Measurements from ENCODE around the gene ALK.

ALK gene

DNA sequence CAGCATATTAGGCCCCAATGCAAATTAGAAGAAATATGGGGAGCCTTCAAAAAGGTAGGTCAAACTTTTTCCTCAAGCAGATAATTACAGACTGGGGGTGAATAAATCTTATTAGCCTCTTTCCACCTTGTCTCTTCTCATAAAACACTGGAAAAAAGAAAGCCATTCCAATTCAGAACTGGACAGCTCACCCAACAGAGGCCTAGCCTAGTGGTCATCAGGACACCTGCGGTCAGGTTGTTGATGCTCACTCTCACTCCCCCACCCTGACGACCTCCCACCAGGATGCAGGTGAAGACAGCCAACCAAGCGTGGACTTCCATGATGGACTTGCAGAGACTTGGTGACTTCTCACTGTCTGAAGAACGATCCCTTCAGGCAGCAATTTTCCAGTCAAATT, 207.1 kb downstream of the ALK start:
- no peak for DNase-seq (ENCODE audit: low read depth)

DNA sequence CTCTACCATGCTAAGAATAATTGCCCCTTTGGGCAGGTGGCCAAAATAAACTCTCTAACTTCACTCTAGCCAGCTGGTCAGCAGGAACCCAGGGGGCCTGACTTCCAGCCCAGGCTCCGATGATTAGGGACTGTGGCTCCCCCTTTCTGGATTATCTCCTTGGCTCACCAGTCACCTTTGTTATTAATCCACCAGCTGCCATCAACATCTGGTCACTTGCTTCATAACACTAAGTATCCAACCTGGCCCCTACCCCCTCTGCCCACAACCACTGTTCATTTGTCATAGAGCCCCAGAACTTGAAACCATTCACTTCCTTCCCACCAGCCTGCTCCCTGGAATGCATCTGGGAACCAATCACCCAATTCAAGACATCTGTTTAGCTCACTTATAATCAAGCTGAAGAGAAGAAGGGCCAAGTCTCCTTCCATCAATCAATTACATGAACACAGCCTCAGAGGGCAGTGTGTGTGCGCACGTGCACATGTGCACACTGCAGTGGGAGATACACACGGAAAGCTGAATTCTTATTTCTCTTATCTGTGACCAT, 215.1 kb downstream of the ALK start:
- no peak for DNase-seq (ENCODE audit: low read depth)

DNA sequence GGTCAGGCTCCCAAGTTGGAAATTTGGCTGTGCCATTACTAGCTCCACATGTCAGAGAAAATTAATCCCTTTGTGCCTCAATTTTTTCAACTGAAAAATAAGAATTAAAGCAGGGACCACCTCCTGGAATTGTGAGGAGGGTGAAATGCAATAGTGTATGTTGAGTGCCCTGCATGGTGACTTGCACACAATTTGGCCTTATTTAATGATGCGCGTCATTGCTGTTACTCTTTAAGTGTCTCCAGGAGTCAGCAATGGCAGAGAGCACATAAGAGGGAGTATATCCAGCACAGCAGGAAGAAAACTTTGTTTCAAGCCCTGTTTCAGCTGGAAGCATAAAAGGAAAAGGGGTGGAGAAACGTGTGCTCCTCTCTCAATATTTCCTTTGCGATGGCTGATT, 215.8 kb downstream of the ALK start:
- no peak for DNase-seq (ENCODE audit: low read depth)

DNA sequence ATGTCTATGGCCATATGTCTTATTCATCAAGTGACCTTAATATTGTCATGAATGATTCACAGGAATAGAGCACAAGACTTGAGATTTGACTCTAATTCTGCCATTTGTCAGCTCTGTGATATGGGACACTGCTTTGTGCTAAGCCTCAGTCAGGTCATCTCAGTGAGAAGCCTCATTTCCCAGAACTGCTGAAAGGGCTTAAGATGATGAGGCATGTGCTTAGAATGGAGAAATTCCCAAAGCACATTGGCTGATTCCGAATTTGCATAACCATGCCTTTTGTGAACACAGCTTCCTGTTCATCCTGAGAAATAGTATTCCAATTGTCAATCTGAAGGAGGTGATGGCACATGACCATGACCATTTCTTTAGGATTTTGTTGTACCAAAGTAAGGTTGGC, 218.1 kb downstream of the ALK start:
- no peak for DNase-seq (ENCODE audit: low read depth)

- no peak for DNase-seq (ENCODE audit: low read depth)
Observed at GRCh38 chr2:29702276-29702675, 219.1 kb downstream of the ALK start.

DNA sequence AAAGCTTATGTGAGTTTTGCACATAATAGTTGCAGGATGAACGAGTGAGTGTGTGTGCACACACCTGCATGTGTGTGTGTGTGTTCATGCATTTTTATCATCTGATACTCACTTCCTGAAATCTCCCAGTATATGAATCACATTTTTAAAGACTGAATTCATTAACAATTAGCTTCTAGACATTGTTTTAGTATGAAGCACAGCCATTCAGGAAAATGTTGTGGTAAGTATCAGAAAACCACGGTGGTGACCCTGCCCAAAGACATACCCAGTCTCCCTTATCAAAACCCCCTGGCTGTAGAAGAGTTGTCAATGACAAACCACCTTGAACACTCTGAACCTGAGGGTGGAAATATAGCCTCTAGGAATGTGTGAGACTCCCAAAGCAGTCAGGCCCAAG, 220.8 kb downstream of the ALK start:
- DNase-seq (ENCODE audit: low read depth) = no peak

DNA sequence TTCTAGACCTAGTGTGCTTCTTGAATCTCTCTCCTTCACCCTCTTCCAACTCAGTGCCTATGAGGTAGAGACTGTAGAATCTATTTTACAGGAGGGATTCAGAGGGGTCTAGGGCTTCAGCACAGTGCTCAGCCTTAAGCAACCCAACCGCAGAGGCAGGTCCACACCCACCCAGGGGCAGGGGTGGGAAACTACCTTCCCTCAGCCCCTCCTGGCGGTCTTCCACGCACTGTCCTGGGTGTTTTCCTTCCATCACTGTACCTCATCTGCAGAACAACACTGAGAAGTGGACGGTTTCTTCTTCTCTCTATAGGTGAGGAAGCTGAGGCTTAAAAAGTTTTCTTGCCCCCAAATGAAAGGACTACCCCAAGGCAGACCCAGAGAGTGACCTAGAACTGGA, 222.3 kb downstream of the ALK start:
- no peak for DNase-seq (ENCODE audit: low read depth)

GRCh38 chr2:29698216-29698615, 223.2 kb downstream of the ALK start:
- no peak for DNase-seq (ENCODE audit: low read depth)

DNA sequence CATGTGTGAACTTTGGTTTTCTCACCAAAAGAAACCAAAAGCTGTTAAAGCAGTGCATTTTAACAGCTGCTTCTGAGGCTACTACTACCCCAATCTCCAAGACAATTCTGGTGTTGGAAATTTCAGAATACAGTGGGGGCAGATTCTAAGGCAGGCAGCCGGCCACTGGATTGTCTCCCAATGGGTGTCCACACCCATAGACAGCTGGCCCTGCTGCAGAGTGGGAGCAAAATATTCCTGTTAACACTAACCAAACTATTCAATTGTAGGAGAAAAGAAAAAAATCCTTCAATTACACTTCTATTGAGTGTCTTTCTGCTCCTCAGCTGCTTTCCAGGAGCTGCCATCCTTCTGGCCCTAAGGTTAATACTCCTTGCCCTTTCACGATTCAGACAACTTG, 223.7 kb downstream of the ALK start:
- DNase-seq (ENCODE audit: low read depth) = no peak

DNA sequence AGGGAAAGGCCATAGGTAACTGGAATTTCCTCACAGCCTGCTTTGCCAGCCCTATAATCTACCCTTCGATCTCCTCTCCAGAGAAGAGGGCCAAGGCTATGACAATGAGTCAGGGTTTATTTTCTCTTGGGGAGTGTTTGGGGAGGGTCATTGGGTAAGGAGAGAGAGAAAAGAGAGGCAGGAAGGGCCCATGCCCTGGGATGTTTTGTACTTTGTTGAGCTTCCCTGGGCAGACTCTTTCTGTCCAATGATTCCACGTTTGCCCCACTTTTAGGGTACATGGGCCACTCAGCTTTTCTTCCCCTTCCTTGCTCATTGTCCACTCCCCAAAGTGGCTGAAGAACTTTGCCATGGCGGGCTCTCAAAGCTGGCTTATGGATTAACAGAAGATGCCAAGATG, 224.2 kb downstream of the ALK start:
- DNase-seq (ENCODE audit: low read depth) = no peak

DNA sequence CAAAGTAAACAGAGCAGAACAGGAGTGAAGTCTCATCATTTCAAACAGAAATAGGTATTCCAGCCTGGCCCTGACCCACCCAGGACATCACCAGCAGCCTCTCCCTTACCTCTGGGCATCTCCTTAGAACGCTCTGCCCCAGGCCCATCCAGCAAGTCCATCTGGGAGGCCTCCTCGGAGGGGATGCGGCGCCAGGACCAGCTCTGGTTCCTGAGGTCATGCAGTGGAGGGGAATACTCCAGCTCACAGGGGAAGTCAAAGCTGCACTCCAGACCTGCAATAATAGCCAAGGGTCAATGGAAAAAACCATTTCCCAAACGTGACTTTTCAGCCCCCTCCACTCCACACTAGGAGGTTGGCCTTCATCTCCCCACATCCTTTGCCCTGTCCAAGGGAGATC, 226.6 kb downstream of the ALK start:
- no peak for DNase-seq (ENCODE audit: low read depth)

GRCh38 chr2:29691391-29691950, 229.9 kb downstream of the ALK start:
- no peak for DNase-seq (ENCODE audit: low read depth)

DNA sequence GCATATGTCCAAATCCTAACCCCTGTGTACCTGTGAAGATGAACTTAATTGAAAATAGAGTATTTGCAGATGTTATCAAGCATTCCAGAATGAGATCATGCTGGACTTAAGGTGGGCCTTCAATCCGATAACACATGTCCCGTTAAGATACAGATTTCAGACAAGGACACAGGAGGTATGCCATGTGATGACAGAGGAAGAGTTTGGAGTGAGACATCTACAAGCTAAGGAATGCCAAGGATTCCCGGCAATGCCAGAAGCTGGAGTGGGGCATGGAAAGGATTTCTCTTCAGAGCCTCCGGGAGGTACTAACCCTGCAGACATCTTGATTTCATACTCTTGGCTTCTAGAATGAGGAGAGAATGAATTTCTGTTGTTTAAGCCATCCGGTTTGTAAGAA, 231.7 kb downstream of the ALK start:
- DNase-seq (ENCODE audit: low read depth) = no peak

GRCh38 chr2:29688429-29688828, 233.0 kb downstream of the ALK start:
- no peak for DNase-seq (ENCODE audit: low read depth)

DNA sequence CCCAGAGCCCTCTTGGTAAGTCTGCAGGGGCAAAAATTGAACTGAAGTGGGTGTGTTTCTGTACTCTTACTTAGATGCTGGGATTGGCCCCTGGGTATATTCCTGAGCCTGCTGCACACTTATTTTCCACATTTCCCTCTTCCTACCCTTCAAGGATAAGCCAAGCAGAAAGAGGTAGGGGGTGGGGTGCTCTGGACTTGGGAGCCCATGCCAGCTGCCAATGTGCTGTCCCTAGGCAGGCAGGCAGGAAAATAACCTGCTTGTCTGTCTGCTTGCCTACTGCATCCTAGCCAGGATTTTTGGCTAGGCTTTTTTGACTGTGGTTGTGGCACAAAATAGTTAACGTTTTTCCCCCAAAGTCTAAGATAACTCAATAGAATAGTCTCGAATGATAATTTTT, 234.3 kb downstream of the ALK start:
- DNase-seq (ENCODE audit: low read depth) = no peak

DNA sequence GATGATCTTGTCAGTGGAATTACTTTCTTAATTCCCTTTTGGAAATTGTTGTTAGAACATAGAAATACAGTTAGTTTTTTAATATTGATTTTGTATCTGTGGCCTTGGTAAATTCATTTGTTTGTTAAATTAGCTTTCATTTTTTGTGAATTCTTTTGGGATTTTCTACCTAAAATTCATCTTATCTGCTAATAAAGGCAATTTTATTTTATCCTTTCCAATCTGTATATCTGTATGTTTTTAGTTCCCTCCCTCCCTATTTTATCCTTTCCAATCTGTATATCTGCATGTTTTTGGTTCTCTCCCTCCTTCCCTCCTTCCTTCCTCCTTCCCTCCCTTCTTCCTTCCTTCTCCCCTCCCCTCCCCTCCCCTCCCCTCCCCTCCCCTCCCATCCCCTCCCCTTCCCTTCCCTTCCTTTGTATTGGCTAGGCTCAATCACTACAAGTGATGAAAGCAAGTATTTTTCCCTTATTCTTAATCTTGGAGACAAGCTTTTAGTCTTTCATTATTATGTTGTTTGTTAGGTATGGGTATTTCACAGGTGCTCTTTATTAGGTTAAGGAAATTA, 244.4 kb downstream of the ALK start:
- no peak for DNase-seq (ENCODE audit: low read depth)

DNA sequence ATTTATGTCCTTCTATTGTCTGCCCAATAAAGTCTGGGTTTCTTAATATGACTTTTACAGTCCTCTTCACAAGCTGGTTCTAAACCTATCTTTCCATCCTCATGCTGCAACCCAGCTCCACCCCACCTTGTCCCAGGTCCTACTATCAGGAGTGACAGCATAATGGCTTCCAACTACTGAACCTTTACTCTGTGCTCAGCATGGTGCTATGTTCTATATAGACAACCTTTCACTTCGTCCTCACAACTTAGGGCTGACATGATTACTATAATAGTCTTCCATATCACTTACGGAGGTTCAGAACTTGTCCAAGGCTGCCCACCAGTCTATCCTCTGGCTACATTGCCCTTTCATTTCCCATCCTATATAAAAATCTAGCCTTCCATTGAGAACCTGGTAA, 256.8 kb downstream of the ALK start:
- DNase-seq (ENCODE audit: low read depth) = no peak

DNA sequence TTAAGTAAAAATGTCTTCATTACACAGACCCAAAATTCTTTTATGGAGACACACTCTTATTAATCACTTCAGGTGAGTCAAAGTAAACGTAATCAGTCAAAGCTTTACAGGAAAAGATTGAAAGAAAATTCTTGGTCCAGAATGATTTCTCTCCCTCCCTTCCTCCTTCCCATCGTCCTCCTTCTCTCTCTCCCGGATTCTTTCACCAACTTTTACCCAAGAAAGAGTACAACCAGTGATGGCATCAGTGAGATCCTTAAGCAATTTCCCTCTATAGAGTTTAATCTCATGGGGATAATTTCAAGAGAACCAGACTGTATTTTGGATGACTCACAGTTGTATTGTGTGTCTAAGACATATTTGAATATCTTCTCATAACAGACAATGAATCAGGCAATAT, 258.1 kb downstream of the ALK start:
- DNase-seq (ENCODE audit: low read depth) = peak; percentile 64

GRCh38 chr2:29662861-29663260, 258.5 kb downstream of the ALK start:
- DNase-seq (ENCODE audit: low read depth) = peak; percentile 36

GRCh38 chr2:29660201-29660600, 261.2 kb downstream of the ALK start:
- DNase-seq (ENCODE audit: low read depth) = no peak

GRCh38 chr2:29659178-29659577, 262.2 kb downstream of the ALK start:
- DNase-seq (ENCODE audit: low read depth) = no peak

DNA sequence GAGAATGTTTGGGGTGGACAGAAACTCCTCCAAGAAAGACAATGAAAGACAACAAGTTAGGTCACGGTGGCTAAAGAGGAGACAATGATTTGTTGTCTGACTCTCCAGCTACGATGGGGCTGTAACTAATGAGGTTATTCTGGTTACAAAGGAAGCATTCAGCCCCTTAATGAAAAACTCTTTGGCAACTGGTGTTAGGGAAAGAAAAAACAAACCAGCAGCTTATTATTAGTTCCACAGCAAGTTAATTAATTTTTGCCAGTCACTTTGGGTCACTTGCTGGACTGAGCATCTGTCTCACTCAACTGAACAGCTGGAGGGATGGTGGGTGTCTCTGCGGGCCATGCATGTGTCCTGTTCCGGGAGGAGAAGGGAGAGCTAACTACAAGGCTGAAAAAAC, 263.7 kb downstream of the ALK start:
- DNase-seq (ENCODE audit: low read depth) = no peak

GRCh38 chr2:29655391-29656086, 265.8 kb downstream of the ALK start:
- peak; percentile 26 for DNase-seq (ENCODE audit: low read depth)

DNA sequence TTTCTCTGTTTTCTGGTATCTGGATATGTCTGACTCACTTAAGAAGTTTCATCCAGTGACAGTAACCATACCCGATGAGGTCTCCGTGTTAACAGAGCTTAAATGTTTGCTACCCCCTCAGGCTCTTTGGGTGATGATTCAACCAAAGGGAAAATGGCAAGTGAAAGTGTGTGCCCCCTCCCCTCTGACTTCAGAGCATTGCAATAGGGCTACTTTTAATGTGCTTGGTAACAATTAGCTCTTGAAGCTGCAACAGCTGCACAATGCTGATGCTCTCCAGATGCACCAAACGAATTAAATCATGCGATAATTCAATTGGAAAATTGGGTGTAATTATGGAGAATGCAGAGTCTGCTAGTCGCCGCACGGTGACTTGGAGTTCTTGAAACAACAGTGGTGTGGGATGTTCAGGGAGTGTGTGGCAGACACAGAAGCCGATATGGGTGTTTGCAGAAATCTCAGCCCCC, 270.7 kb downstream of the ALK start:
- DNase-seq (ENCODE audit: low read depth) = peak; percentile 23

Data from amniotic epithelial cell (primary cell).